HepG2 (cell line): ENCODE results near the gene MEX3A. TPM values are rescaled to one million over a fixed set of nuclear protein-coding genes. Genes with fewer than 3 reads are reported as not detected.
"Not testable (repeated sequence)": the region's sequence is repeated elsewhere in the genome, so short reads cannot be mapped to it uniquely, and the experiment has no call there.

ENCODE experiments used
- ATAC-seq: fragments of 200-7000 bp; cut with Tn5 transposase; 3 replicates; pipeline ENCODE4 v1.9.1; 2020; ENCODE audit warnings: mild to moderate bottlenecking, moderate library complexity
- BruUV-seq: library from RNA; stranded (reverse); fragments of 400-500 nt; replicated peaks from 2 replicates; lab custom pipeline; 2021; lab: Mats Ljungman, UMichigan
- CTCF ChIA-PET: fragments of 300-600 bp; formaldehyde crosslinking; extraction: SDS; loops from one replicate; lab custom pipeline; 2021; ENCODE audit warnings: low total read pairs, inconsistent platforms, low intra/inter-chr PET ratio; lab: Yijun Ruan, JAX
- POLR2A ChIA-PET: fragments of 350-600 bp; sonication (Branson Sonifier 250); formaldehyde crosslinking; loops from one replicate; lab custom pipeline; 2020; ENCODE audit warnings: antibody characterized with exemption, inconsistent platforms; lab: Yijun Ruan, JAX
- DNase-seq: peaks from one replicate; pipeline ENCODE4 v3.0.0-alpha.2; 2015; ENCODE audit warnings: low spot score
- FAIRE-seq: peaks from 3 replicates; lab custom pipeline; 2011; peaks lifted over from hg19 to GRCh38; lab: Jason Lieb, UNC
- H2AFZ ChIP-seq: one replicate; pipeline ENCODE4 v1.6.1; 2011; ENCODE audit warnings: low read length, inconsistent platforms
- H3K27ac ChIP-seq: fragments of 300-600 bp; 3 replicates; pipeline ENCODE4 v1.8.0; 2011; ENCODE audit warnings: mixed run types, mild to moderate bottlenecking, mixed read lengths, low read length, inconsistent platforms; ENCODE audit not compliant: insufficient read depth; ENCODE audit errors: extremely low read length
- H3K27me3 ChIP-seq, 2 experiments: fragments of 200-600 bp in 1 of 2; 2 replicates in 1 of 2; 3 replicates in 1 of 2; pipeline versions ENCODE4 v1.6.0 to v1.8.0; 2011; ENCODE audit warnings: low read length in 2 of 2, mild to moderate bottlenecking in 2 of 2, moderate library complexity in 2 of 2, inconsistent platforms in 1 of 2; ENCODE audit not compliant: insufficient read depth in 2 of 2, control insufficient read depth in 1 of 2
- H3K36me3 ChIP-seq, 2 experiments: fragments of 200-600 bp in 1 of 2; replicated peaks in 1 of 2; 2 replicates in 1 of 2; 3 replicates in 1 of 2; pipeline versions ENCODE4 v1.5.1 to v1.8.0; 2011; ENCODE audit warnings: low read length in 2 of 2, inconsistent platforms in 1 of 2; ENCODE audit not compliant: insufficient read depth in 2 of 2, control insufficient read depth in 1 of 2
- H3K4me1 ChIP-seq: 2 replicates; pipeline ENCODE4 v1.5.1; 2012; ENCODE audit warnings: low read length, inconsistent platforms; ENCODE audit not compliant: insufficient read depth
- H3K4me2 ChIP-seq: 2 replicates; pipeline ENCODE4 v1.6.0; 2011; ENCODE audit warnings: low read depth, low read length, inconsistent platforms
- H3K4me3 ChIP-seq, 3 experiments: fragments of 200-600 bp in 1 of 3; sonication (generic), shearing (Covaris generic) in 1 of 3; replicated peaks in 1 of 3; 2 replicates each; pipeline ENCODE4 v1.5.1; 2011 to 2016; ENCODE audit warnings: low read length in 3 of 3, inconsistent platforms in 2 of 3, low read depth in 2 of 3, mild to moderate bottlenecking in 2 of 3, control low read depth in 1 of 3, mixed read lengths in 1 of 3; ENCODE audit not compliant: insufficient read depth in 1 of 3
- H3K79me2 ChIP-seq: one replicate; pipeline ENCODE4 v1.6.1; 2011; ENCODE audit warnings: low read length, inconsistent platforms; ENCODE audit not compliant: insufficient read depth
- H3K9ac ChIP-seq: 2 replicates; pipeline ENCODE4 v1.6.0; 2011; ENCODE audit warnings: mild to moderate bottlenecking, low read depth, low read length, inconsistent platforms; ENCODE audit not compliant: insufficient read depth
- H3K9me3 ChIP-seq: 2 replicates; pipeline ENCODE4 v1.5.1; 2012; ENCODE audit warnings: mild to moderate bottlenecking, low read length
- H4K20me1 ChIP-seq: 2 replicates; pipeline ENCODE4 v1.6.0; 2011; ENCODE audit warnings: inconsistent platforms, mild to moderate bottlenecking, low read length, moderate library complexity; ENCODE audit not compliant: insufficient read depth
- GRHL1 ChIP-seq: sonication (generic); formaldehyde crosslinking; conservative IDR thresholded peaks from 2 replicates; pipeline ENCODE4 v1.8.0; 2022; ENCODE audit warnings: missing genetic modification reagents
- SAP130 ChIP-seq: IDR thresholded peaks from 2 replicates; pipeline ENCODE4 v1.6.1; 2016; ENCODE audit warnings: low read depth
- ZNF572 ChIP-seq: sonication (generic); formaldehyde crosslinking; IDR thresholded peaks from 2 replicates; pipeline ENCODE4 v1.5.1; 2020; ENCODE audit warnings: mild to moderate bottlenecking, missing genetic modification reagents
- WGBS: methylation state at CpG from one replicate; pipeline ENCODE4 v1.1.6; 2017; ENCODE audit warnings: low lambda C conversion rate; 5-methylcytosine and 5-hydroxymethylcytosine counted together
- in situ Hi-C: cut with HindIII; loops from 2 replicates; pipeline ENCODE4 v1.10.0; 2017; ENCODE audit warnings: low pct_unique_long_range_greater_than_20kb; ENCODE audit not compliant: extremely low pct_ligation_motif_present
- intact Hi-C: fragments of 100-400 bp; cut with micrococcal nuclease; formaldehyde crosslinking; loops from one replicate; pipeline ENCODE4 v1.10.0; 2022; ENCODE audit not compliant: unreplicated experiment
- polyA plus RNA-seq, 8 experiments: library from polyadenylated mRNA; depleted of rRNA in 3 of 8; stranded (reverse) in 7 of 8; unstranded in 1 of 8; fragments of >200 nt; fragmentation: Illumina TruSeq in 4 of 8; extraction: Trizol in 4 of 8; gene quantifications; 2 replicates each; pipeline versions ENCODE4 v1.2.1 to v1.2.3, GENCODE V29; 2011 to 2016; ENCODE audit warnings: low read depth in 4 of 8, missing spikeins in 1 of 8, mixed read lengths in 1 of 8; ENCODE audit not compliant: insufficient read depth in 1 of 8
- total RNA-seq, 5 experiments: library from RNA; depleted of rRNA; stranded (reverse); fragments of >200 nt; fragmentation: Illumina TruSeq; extraction: Trizol; gene quantifications; 2 replicates each; pipeline ENCODE4 v1.2.3, GENCODE V29; 2016; ENCODE audit warnings: low read depth in 1 of 5

Gene MEX3A
- total and polyA plus RNA-seq, 2 of the 13 experiments (the other 11 are each of a cell fraction or from before 2014, with no cell fraction given) = 7.6 to 9.1 TPM

GRCh38 chr1:156117414-156118176 is 35.3 kb upstream of the MEX3A start (continued):
- TF ChIP-seq ZNF572 (CRISPR knock-in tag) (0 out of 2 replicates have a peak, but pooled peaks have one; percentile 10), GRHL1 (CRISPR knock-in tag) (no peak)

DNA sequence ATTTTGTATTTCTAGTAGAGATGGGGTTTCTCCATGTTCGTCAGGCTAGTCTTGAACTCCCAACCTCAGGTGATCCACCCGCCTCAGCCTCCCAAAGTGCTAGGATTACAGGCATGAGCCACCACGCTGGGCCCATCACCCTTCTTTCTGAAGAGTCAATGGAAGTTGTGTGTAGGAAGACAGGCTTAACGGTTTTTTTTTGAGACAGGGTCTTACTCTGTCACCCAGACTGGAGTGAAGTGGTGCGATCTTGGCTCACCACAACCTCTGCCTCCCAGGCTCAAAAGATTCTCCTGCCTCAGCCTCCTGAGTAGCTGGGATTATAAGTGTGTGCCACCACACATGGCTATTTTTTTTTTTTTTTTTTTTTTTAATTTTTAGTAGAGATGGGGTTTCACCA is 34.5 kb upstream of the MEX3A start:
- intact Hi-C loops = not testable (repeated sequence)
- peaks cover 82% of the 10 kb centered on the region for H3K4me1 ChIP-seq
- 0 out of 2 replicates have a peak, but pooled peaks have one; percentile 19 for TF ChIP-seq SAP130
- TF ChIP-seq, all 625 proteins: peak for 1; not testable (repeated sequence) for 624
- in situ Hi-C loops, H3K36me3 ChIP-seq, CTCF ChIA-PET, H3K9me3 ChIP-seq, H4K20me1 ChIP-seq, BruUV-seq, H2AFZ ChIP-seq, ATAC-seq, FAIRE-seq, H3K27me3 ChIP-seq, DNase-seq: not testable (repeated sequence)
- WGBS = 71% methylated on average over 5 of the region's 5 CpGs
- POLR2A ChIA-PET = interaction anchor here (0.6 to 6.1 kb wide), 5 partner anchors 11 to 220 kb away, joined by 3 to 90 read pairs (median 4); partner anchors contain the start of gene PMF1
- H3K27ac ChIP-seq = peak overlapping the region; percentile 81
- H3K79me2 ChIP-seq = peaks cover 67% of the 10 kb centered on the region
- peak overlapping the region; percentile 94 for H3K9ac ChIP-seq
- H3K4me3 ChIP-seq = peak overlapping the region; percentile 78 to 92 (median 83)
- H3K4me2 ChIP-seq = peak overlapping the region; percentile 80
